ENCODE measurements around the gene STK32B. TPM values are rescaled to one million over a fixed set of nuclear protein-coding genes. Genes with fewer than 3 reads are reported as not detected.

STK32B gene
- total RNA-seq, 4 donors from 2014 or later, result 2.4 to 3.9 (median 3.1) TPM

- no peak for TF ChIP-seq CTCF (IDR thresholded peaks at IDR 0.05)
- peak; percentile 59 for DNase-seq (ENCODE audit: low spot score)
- ATAC-seq (ENCODE audit: low FRiP score), result peak; percentile 94
These were observed 13.4 kb upstream of the STK32B start for GRCh38 chr4:5037553-5038551.

- no peak for ATAC-seq (ENCODE audit: low FRiP score)
- TF ChIP-seq CTCF (IDR thresholded peaks at IDR 0.05), result no peak
- DNase-seq (ENCODE audit: low spot score), result no peak
These were observed 11.5 kb upstream of the STK32B start for GRCh38 chr4:5039800-5040199.

DNA sequence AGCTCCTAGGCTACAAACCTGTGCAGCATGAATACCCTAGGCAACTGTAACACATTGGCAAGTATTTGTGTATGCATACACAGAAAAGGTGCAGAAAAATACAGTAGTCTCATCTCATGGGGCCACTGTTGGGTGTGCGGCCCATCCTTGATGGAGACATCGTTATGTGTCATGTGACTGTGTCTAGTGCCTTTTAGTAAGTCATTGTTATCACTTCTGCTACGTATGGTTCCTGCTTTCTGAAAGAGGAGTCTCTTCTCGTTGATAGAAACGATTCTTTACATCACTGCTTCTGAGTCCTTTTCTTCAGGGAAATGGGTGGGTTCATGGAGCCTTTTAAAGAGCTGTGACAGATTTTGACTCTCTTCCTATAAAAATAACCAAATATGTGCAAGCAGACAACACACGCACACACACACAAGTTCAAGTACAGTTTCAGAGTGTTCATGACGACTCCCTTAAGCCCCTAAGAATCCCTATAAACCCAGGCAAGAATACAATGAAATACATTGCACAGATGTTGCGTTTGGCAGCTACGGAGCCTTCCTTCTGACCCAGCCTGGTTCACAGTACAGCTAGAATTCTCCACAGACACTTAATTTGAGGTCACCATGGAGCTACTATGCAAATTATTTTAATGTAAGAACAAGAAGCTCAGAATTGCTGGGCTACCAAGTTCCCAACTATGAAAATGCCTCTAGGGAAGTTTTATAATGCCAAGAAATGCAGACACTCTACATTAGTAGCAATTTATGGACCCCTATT lies 10.2 kb upstream of the STK32B start:
- no peak for TF ChIP-seq CTCF (IDR thresholded peaks at IDR 0.05)
- no peak for DNase-seq (ENCODE audit: low spot score)
- no peak for ATAC-seq (ENCODE audit: low FRiP score)

DNA sequence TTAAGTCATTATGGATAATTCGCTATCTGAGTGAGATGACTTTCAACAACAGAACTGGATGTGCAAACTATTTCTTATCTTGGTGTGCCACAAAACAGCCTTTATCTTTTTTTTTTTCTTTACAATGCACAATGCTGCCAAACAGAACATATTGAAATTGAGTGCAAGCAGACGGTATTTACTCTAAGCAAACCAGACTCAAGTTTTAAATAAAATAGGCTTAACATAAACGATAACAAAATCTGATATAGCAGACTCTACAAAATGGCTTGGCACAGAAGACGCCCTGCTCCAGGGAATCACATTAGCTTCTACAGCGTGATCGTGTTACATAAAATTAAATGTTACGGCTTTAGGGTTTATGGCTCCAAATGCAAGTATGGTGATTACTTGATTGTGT lies 9.6 kb upstream of the STK32B start:
- no peak for ATAC-seq (ENCODE audit: low FRiP score)
- DNase-seq (ENCODE audit: low spot score), result no peak
- no peak for TF ChIP-seq CTCF (IDR thresholded peaks at IDR 0.05)

DNA sequence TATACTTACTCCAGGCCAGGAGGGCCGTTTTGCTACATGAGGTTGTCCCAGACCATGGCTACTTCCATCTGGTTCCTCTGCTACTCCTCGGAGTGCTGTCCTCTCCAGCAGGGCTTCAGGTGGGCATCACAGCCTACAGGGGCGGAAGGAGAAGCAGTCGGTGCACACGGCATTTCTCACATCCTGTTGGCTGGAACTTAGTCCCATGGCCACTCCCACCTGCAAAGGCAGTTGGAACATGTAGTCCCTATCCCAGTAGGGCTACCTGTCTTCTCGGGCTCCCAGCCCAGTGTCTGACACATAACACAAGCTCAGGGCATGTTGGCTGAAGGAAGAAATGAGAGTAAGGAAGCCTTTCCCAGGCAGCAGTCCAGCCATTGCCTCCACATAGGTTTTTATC lies 7.7 kb upstream of the STK32B start:
- TF ChIP-seq CTCF (IDR thresholded peaks at IDR 0.05), result no peak
- DNase-seq (ENCODE audit: low spot score), result no peak
- no peak for ATAC-seq (ENCODE audit: low FRiP score)

GRCh38 chr4:5044341-5044740 lies 6.9 kb upstream of the STK32B start:
- DNase-seq (ENCODE audit: low spot score) (no peak), ATAC-seq (ENCODE audit: low FRiP score) (no peak)

More at GRCh38 chr4:5044341-5044740, 6.9 kb upstream of the STK32B start:
- no peak for TF ChIP-seq CTCF (IDR thresholded peaks at IDR 0.05)

All from omental fat pad (tissue), 4 donors.